ENCODE measurements around the gene FOXP1. TPM values are rescaled to one million over a fixed set of nuclear protein-coding genes. Genes with fewer than 3 reads are reported as not detected.

FOXP1 gene
- total RNA-seq, 1 donor from 2014 or later: 107 TPM

GRCh38 chr3:70982700-70983140, 600.8 kb downstream of the FOXP1 start:
- peaks cover 37% of the 10 kb centered on the region for H3K4me1 Mint-ChIP-seq (ENCODE audit: low read depth, unreplicated experiment)
- Histone ChIP-seq H3K27me3 (ENCODE audit: insufficient read depth, low read length) (no peaks in the 10 kb centered on the region), H3K4me2 (ENCODE audit: low read length) (peak overlapping the region; percentile 75), H3K27ac (ENCODE audit: low read depth, low read length) (peak overlapping the region; percentile 94), H3K36me3 (ENCODE audit: insufficient read depth, low read length) (peaks cover 44% of the 10 kb centered on the region), H3K4me1 (ENCODE audit: insufficient read depth, low read length) (peaks cover 38% of the 10 kb centered on the region), H3K79me2 (ENCODE audit: insufficient read depth, low read length) (peaks cover 33% of the 10 kb centered on the region), H3K9ac (ENCODE audit: low read length) (peak overlapping the region; percentile 78), H4K20me1 (ENCODE audit: insufficient read depth, low read length) (peaks cover 8% of the 10 kb centered on the region), H3K9me3 (ENCODE audit: insufficient read depth, low read depth, low read length) (no peaks in the 10 kb centered on the region), H3K4me3 (ENCODE audit: insufficient read depth, low read depth, low read length) (no peak overlapping the region), H2AFZ (ENCODE audit: low read depth, low read length) (peak overlapping the region; percentile 14)
- peaks cover 26% of the 10 kb centered on the region for H3K36me3 Mint-ChIP-seq (ENCODE audit: low read depth, unreplicated experiment)
- H3K27ac Mint-ChIP-seq (ENCODE audit: unreplicated experiment): peak overlapping the region; percentile 100
- no peaks in the 10 kb centered on the region for H3K27me3 Mint-ChIP-seq (ENCODE audit: low read depth, unreplicated experiment)
- TF ChIP-seq CTCF (IDR thresholded peaks at IDR 0.05; ENCODE audit: insufficient read depth, low read depth, low read length) (no peak), EZH2 (IDR thresholded peaks at IDR 0.05; ENCODE audit: insufficient read depth, low read length) (no peak)
- H3K4me3 Mint-ChIP-seq (ENCODE audit: unreplicated experiment): peak overlapping the region; percentile 1
- FAIRE-seq: peak; percentile 23
- H3K9me3 Mint-ChIP-seq (ENCODE audit: unreplicated experiment): no peaks in the 10 kb centered on the region
- peak; percentile 81 for DNase-seq (ENCODE audit: low read depth)

- peaks cover 8% of the 10 kb centered on the region for H4K20me1 ChIP-seq (ENCODE audit: insufficient read depth, low read length)
- H3K4me1 ChIP-seq (ENCODE audit: insufficient read depth, low read length): peaks cover 38% of the 10 kb centered on the region
- H3K79me2 ChIP-seq (ENCODE audit: insufficient read depth, low read length): peaks cover 29% of the 10 kb centered on the region
- FAIRE-seq: peak; percentile 76
- Mint-ChIP-seq H3K9me3 (ENCODE audit: unreplicated experiment) (no peaks in the 10 kb centered on the region), H3K4me1 (ENCODE audit: low read depth, unreplicated experiment) (peaks cover 37% of the 10 kb centered on the region), H3K27ac (ENCODE audit: unreplicated experiment) (peak overlapping the region; percentile 100), H3K4me3 (ENCODE audit: unreplicated experiment) (peak overlapping the region; percentile 14), H3K27me3 (ENCODE audit: low read depth, unreplicated experiment) (no peaks in the 10 kb centered on the region), H3K36me3 (ENCODE audit: low read depth, unreplicated experiment) (peaks cover 26% of the 10 kb centered on the region)
- peaks cover 43% of the 10 kb centered on the region for H3K36me3 ChIP-seq (ENCODE audit: insufficient read depth, low read length)
- H2AFZ ChIP-seq (ENCODE audit: low read depth, low read length): no peak overlapping the region
- peak overlapping the region; percentile 75 for H3K4me2 ChIP-seq (ENCODE audit: low read length)
- no peak overlapping the region for H3K4me3 ChIP-seq (ENCODE audit: insufficient read depth, low read depth, low read length)
- H3K9ac ChIP-seq (ENCODE audit: low read length): peak overlapping the region; percentile 78
- H3K27ac ChIP-seq (ENCODE audit: low read depth, low read length): peak overlapping the region; percentile 94
- DNase-seq (ENCODE audit: low read depth): no peak
- no peaks in the 10 kb centered on the region for H3K9me3 ChIP-seq (ENCODE audit: insufficient read depth, low read depth, low read length)
- no peaks in the 10 kb centered on the region for H3K27me3 ChIP-seq (ENCODE audit: insufficient read depth, low read length)
- no peak for TF ChIP-seq EZH2 (IDR thresholded peaks at IDR 0.05; ENCODE audit: insufficient read depth, low read length)
- no peak for TF ChIP-seq CTCF (IDR thresholded peaks at IDR 0.05; ENCODE audit: insufficient read depth, low read depth, low read length)
Observed at GRCh38 chr3:70982284-70982683, 601.2 kb downstream of the FOXP1 start.

GRCh38 chr3:70981231-70981880, 602.2 kb downstream of the FOXP1 start:
- Mint-ChIP-seq H3K27me3 (ENCODE audit: low read depth, unreplicated experiment) (no peaks in the 10 kb centered on the region), H3K4me1 (ENCODE audit: low read depth, unreplicated experiment) (peaks cover 37% of the 10 kb centered on the region), H3K4me3 (ENCODE audit: unreplicated experiment) (no peak overlapping the region), H3K27ac (ENCODE audit: unreplicated experiment) (peak overlapping the region; percentile 100), H3K9me3 (ENCODE audit: unreplicated experiment) (no peaks in the 10 kb centered on the region), H3K36me3 (ENCODE audit: low read depth, unreplicated experiment) (peaks cover 28% of the 10 kb centered on the region)
- Histone ChIP-seq H3K4me1 (ENCODE audit: insufficient read depth, low read length) (peaks cover 38% of the 10 kb centered on the region), H3K9me3 (ENCODE audit: insufficient read depth, low read depth, low read length) (no peaks in the 10 kb centered on the region), H3K36me3 (ENCODE audit: insufficient read depth, low read length) (peaks cover 44% of the 10 kb centered on the region), H2AFZ (ENCODE audit: low read depth, low read length) (no peak overlapping the region), H3K4me2 (ENCODE audit: low read length) (peak overlapping the region; percentile 75), H3K79me2 (ENCODE audit: insufficient read depth, low read length) (peaks cover 22% of the 10 kb centered on the region), H3K27ac (ENCODE audit: low read depth, low read length) (peak overlapping the region; percentile 94), H3K9ac (ENCODE audit: low read length) (peak overlapping the region; percentile 78), H4K20me1 (ENCODE audit: insufficient read depth, low read length) (peaks cover 8% of the 10 kb centered on the region), H3K4me3 (ENCODE audit: insufficient read depth, low read depth, low read length) (no peak overlapping the region), H3K27me3 (ENCODE audit: insufficient read depth, low read length) (no peaks in the 10 kb centered on the region)
- DNase-seq (ENCODE audit: low read depth): no peak
- FAIRE-seq: no peak
- no peak for TF ChIP-seq EZH2 (IDR thresholded peaks at IDR 0.05; ENCODE audit: insufficient read depth, low read length)
- TF ChIP-seq CTCF (IDR thresholded peaks at IDR 0.05; ENCODE audit: insufficient read depth, low read depth, low read length): no peak

Data from astrocyte (in vitro differentiated cells and primary cell).